ENCODE measurements around the gene WEE1.

DNA sequence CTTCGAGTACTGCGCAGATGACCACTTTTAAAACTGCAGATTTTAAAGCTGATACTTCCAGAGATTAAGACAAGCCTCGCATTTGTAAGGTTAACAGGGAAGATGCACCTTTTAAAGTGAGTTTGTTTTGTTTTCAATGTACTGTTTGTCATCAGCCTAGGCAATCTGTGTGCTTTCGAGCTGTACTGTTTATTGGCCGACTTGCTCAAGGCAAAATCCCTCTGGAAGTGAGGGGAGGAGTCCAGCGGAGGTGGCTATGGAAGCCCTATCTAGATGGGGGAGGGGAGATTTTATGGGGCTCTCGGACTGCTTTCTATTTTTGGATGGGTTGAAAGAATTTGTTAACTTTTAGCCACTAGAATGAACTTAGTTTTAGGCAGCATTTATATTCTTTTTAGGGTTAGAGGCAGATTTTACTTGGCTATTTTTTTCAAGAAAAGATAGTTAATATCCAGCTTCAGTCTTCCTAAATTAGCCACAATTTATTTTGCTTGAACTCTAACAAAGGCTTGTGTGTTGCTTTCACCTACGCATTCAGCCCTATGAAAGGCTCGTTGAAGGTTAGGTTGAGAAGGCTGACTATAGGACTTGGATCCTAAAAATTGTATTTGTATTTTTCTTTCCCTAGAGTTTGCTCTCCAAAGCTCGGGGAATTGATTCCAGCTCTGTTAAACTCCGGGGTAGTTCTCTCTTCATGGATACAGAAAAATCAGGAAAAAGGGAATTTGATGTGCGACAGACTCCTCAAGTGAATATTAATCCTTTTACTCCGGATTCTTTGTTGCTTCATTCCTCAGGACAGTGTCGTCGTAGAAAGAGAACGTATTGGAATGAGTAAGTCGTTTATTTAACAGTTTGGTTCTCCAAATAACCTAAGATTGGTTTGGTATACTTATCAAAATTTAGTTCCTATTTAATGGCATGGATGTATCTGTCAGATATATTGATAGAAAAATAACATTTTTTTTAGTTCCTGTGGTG, 2.1 kb downstream of the WEE1 start:
- TF ChIP-seq HOXA7 (CRISPR knock-in tag; IDR thresholded peaks at IDR 0.05; ENCODE audit: borderline replicate concordance) (no peak), CTCF (tag by site-specific recombination; IDR thresholded peaks at IDR 0.05) (no peak)

Measured in HEK293 (cell line).